Liver (tissue), 3 donors: ENCODE data around the gene GRID1.

Source experiments
- CTCF ChIP-seq: fragments of 150-350 bp; IDR thresholded peaks from 2 replicates; pipeline ENCODE4 v1.5.1; 2017; ENCODE audit warnings: improper control_type of control experiment, low read depth, low read length; ENCODE audit not compliant: missing input control
- GABPA ChIP-seq, 2 donors: IDR thresholded peaks in 1 of 2; conservative IDR thresholded peaks in 1 of 2; 2 replicates each; pipeline ENCODE4 v1.6.1; 2016; ENCODE audit warnings: antibody characterized with exemption in 2 of 2, mild to moderate bottlenecking in 1 of 2, moderate library complexity in 1 of 2
- HNF4G ChIP-seq: IDR thresholded peaks from 2 replicates; pipeline ENCODE4 v1.6.1; 2016; ENCODE audit warnings: antibody characterized with exemption
- JUND ChIP-seq, 2 donors: IDR thresholded peaks; 2 replicates each; pipeline ENCODE4 v1.6.1; 2016; ENCODE audit warnings: antibody characterized with exemption in 2 of 2
- RAD21 ChIP-seq, 2 donors: IDR thresholded peaks; 2 replicates each; pipeline ENCODE4 v1.6.1; 2016; ENCODE audit warnings: antibody characterized with exemption in 2 of 2, mild to moderate bottlenecking in 2 of 2
- RXRA ChIP-seq, 2 donors: IDR thresholded peaks; 2 replicates each; pipeline ENCODE4 v1.6.1; 2017 to 2018; ENCODE audit warnings: antibody characterized with exemption in 2 of 2, mild to moderate bottlenecking in 1 of 2
- SP1 ChIP-seq: IDR thresholded peaks from 2 replicates; pipeline ENCODE4 v1.6.1; 2018; ENCODE audit warnings: antibody characterized with exemption, mild to moderate bottlenecking
- TAF1 ChIP-seq: conservative IDR thresholded peaks from 2 replicates; pipeline ENCODE4 v1.6.1; 2016; ENCODE audit warnings: antibody characterized with exemption, mild to moderate bottlenecking
- YY1 ChIP-seq: IDR thresholded peaks from 2 replicates; pipeline ENCODE4 v1.6.1; 2016; ENCODE audit warnings: antibody characterized with exemption, mild to moderate bottlenecking
- ZBTB33 ChIP-seq: IDR thresholded peaks from 2 replicates; pipeline ENCODE4 v1.6.1; 2016; ENCODE audit warnings: antibody characterized with exemption
- TF ChIP-seq, protein P1 (sequence below): IDR thresholded peaks from 2 replicates; pipeline ENCODE4 v1.6.1; 2016; ENCODE audit warnings: antibody characterized with exemption, mild to moderate bottlenecking
- TF ChIP-seq, protein P2 (sequence below): IDR thresholded peaks from 2 replicates; pipeline ENCODE4 v1.6.1; 2016; ENCODE audit warnings: antibody characterized with exemption
- TF ChIP-seq, protein P3 (sequence below): IDR thresholded peaks from 2 replicates; pipeline ENCODE4 v1.6.1; 2016; ENCODE audit warnings: antibody characterized with exemption
- donor health status: healthy.
- donor health status: healthy.

GRCh38 chr10:86293396-86293791, 73.2 kb downstream of the GRID1 start:
- TF ChIP-seq RAD21 (IDR thresholded peaks at IDR 0.05), result no peak
- no peak for TF ChIP-seq SP1
- no peak for TF ChIP-seq TAF1
- no peak for TF ChIP-seq CTCF
- TF ChIP-seq JUND (IDR thresholded peaks at IDR 0.05), result no peak
- no peak for TF ChIP-seq GABPA (IDR thresholded peaks at IDR 0.05 in 1 of 2, conservative IDR thresholded peaks at IDR 0.05 in 1 of 2)
- TF ChIP-seq, protein P1, sequence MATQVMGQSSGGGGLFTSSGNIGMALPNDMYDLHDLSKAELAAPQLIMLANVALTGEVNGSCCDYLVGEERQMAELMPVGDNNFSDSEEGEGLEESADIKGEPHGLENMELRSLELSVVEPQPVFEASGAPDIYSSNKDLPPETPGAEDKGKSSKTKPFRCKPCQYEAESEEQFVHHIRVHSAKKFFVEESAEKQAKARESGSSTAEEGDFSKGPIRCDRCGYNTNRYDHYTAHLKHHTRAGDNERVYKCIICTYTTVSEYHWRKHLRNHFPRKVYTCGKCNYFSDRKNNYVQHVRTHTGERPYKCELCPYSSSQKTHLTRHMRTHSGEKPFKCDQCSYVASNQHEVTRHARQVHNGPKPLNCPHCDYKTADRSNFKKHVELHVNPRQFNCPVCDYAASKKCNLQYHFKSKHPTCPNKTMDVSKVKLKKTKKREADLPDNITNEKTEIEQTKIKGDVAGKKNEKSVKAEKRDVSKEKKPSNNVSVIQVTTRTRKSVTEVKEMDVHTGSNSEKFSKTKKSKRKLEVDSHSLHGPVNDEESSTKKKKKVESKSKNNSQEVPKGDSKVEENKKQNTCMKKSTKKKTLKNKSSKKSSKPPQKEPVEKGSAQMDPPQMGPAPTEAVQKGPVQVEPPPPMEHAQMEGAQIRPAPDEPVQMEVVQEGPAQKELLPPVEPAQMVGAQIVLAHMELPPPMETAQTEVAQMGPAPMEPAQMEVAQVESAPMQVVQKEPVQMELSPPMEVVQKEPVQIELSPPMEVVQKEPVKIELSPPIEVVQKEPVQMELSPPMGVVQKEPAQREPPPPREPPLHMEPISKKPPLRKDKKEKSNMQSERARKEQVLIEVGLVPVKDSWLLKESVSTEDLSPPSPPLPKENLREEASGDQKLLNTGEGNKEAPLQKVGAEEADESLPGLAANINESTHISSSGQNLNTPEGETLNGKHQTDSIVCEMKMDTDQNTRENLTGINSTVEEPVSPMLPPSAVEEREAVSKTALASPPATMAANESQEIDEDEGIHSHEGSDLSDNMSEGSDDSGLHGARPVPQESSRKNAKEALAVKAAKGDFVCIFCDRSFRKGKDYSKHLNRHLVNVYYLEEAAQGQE, result no peak
- TF ChIP-seq YY1, result no peak
- TF ChIP-seq HNF4G, result no peak
- TF ChIP-seq, protein P2, sequence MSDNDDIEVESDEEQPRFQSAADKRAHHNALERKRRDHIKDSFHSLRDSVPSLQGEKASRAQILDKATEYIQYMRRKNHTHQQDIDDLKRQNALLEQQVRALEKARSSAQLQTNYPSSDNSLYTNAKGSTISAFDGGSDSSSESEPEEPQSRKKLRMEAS, result no peak
- no peak for TF ChIP-seq ZBTB33
- no peak for TF ChIP-seq RXRA (IDR thresholded peaks at IDR 0.05)
- TF ChIP-seq, protein P3, sequence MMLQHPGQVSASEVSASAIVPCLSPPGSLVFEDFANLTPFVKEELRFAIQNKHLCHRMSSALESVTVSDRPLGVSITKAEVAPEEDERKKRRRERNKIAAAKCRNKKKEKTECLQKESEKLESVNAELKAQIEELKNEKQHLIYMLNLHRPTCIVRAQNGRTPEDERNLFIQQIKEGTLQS, result no peak
